Measurements from ENCODE around the gene FAM161A. TPM values are rescaled to one million over a fixed set of nuclear protein-coding genes. Genes with fewer than 3 reads are reported as not detected.

FAM161A gene
- total RNA-seq, 2 experiments from 2014 or later, result 0.91 to 1.0 TPM

DNA sequence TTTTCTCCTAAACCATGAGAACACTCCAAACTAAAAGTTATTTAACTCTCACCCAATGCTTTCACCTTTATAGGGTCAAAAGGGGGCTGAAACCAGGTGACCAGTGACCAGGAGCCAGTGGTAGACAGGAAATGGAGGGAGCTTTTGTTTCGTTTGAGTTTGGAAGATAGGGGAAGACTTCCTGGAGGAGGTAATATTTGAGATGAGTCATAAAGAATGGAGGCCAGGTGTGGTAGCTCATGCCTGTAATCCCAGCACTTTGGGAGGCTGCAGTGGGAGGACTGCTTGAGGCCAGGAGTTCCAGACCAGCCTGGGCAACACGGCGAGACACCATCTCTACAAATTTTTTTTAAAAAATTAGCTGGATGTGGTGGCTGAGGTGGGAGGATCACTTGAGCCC is 8.5 kb downstream of the FAM161A start:
- Histone ChIP-seq H3K27ac (ENCODE audit: low read depth in 1 of 2, low read length in 2 of 2) (no peak overlapping the region), H3K36me3 (ENCODE audit: insufficient read depth, low read length) (no peaks in the 10 kb centered on the region), H3K4me3 (ENCODE audit: low read length) (no peak overlapping the region), H3K9me3 (ENCODE audit: control insufficient read depth in 1 of 2, insufficient read depth in 1 of 2, low read length in 2 of 2) (no peaks in the 10 kb centered on the region), H3K27me3 (ENCODE audit: control insufficient read depth in 1 of 2, insufficient read depth in 2 of 2, low read length in 2 of 2) (no peaks in the 10 kb centered on the region), H3K4me1 (ENCODE audit: insufficient read depth, low read length) (no peaks in the 10 kb centered on the region)
- H3K4me1 Mint-ChIP-seq (ENCODE audit: low read depth), result no peaks in the 10 kb centered on the region
- intact Hi-C loops (cut with DNase I, micrococcal nuclease), result no loop called here
- POLR2A ChIA-PET, result interaction anchor here (0.7 kb wide), 1 partner anchor 12 kb away, joined by 3 read pairs; no protein-coding TSS in a partner anchor
- no peaks in the 10 kb centered on the region for H3K27me3 Mint-ChIP-seq
- no peaks in the 10 kb centered on the region for H3K9me3 Mint-ChIP-seq
- H3K36me3 Mint-ChIP-seq (ENCODE audit: low read depth), result no peaks in the 10 kb centered on the region
- TF ChIP-seq, protein P1, sequence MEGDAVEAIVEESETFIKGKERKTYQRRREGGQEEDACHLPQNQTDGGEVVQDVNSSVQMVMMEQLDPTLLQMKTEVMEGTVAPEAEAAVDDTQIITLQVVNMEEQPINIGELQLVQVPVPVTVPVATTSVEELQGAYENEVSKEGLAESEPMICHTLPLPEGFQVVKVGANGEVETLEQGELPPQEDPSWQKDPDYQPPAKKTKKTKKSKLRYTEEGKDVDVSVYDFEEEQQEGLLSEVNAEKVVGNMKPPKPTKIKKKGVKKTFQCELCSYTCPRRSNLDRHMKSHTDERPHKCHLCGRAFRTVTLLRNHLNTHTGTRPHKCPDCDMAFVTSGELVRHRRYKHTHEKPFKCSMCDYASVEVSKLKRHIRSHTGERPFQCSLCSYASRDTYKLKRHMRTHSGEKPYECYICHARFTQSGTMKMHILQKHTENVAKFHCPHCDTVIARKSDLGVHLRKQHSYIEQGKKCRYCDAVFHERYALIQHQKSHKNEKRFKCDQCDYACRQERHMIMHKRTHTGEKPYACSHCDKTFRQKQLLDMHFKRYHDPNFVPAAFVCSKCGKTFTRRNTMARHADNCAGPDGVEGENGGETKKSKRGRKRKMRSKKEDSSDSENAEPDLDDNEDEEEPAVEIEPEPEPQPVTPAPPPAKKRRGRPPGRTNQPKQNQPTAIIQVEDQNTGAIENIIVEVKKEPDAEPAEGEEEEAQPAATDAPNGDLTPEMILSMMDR (IDR thresholded peaks at IDR 0.05), result no peak
- no peak for DNase-seq
- H3K4me3 Mint-ChIP-seq, result no peak overlapping the region
- no peak for ATAC-seq (ENCODE audit: poor library complexity)
- CTCF ChIA-PET, result no interaction called here
- H3K27ac Mint-ChIP-seq, result no peak overlapping the region

DNA sequence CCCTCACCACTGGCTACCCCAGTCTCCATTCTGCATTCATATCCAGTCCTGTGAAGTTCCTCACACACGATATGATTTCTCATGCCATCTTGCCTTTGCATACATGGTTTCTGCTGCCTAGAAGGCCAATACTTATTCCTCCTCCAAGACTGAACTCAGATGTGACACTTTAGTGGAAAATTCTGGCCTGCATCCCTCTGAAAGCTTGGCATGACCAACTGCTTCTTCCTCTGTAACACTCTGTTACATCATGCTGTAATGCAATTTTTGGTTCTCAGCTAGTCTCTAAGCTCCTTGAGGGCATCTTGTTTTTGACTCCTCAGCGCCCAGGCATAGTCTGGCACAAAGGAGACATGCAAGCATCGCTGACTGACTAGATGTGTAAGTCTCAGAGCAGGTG is 12.6 kb downstream of the FAM161A start:
- H3K4me3 Mint-ChIP-seq, result no peak overlapping the region
- H3K9me3 Mint-ChIP-seq, result no peaks in the 10 kb centered on the region
- H3K27ac ChIP-seq (ENCODE audit: low read depth in 1 of 2, low read length in 2 of 2), result no peak overlapping the region
- no peak overlapping the region for H3K27ac Mint-ChIP-seq
- no peaks in the 10 kb centered on the region for H3K27me3 ChIP-seq (ENCODE audit: control insufficient read depth in 1 of 2, insufficient read depth in 2 of 2, low read length in 2 of 2)
- no peak for DNase-seq
- no peaks in the 10 kb centered on the region for H3K27me3 Mint-ChIP-seq
- no peaks in the 10 kb centered on the region for H3K36me3 ChIP-seq (ENCODE audit: insufficient read depth, low read length)
- no peaks in the 10 kb centered on the region for H3K4me1 Mint-ChIP-seq (ENCODE audit: low read depth)
- H3K9me3 ChIP-seq (ENCODE audit: control insufficient read depth in 1 of 2, insufficient read depth in 1 of 2, low read length in 2 of 2), result no peaks in the 10 kb centered on the region
- H3K4me3 ChIP-seq (ENCODE audit: low read length), result no peak overlapping the region
- TF ChIP-seq, protein P1 (IDR thresholded peaks at IDR 0.05), result no peak
- ChIA-PET POLR2A (no interaction called here), CTCF (no interaction called here)
- no peak for ATAC-seq (ENCODE audit: poor library complexity)
- H3K36me3 Mint-ChIP-seq (ENCODE audit: low read depth), result peaks cover 4% of the 10 kb centered on the region
- intact Hi-C loops (cut with DNase I, micrococcal nuclease), result no loop called here
- H3K4me1 ChIP-seq (ENCODE audit: insufficient read depth, low read length), result no peaks in the 10 kb centered on the region

DNA sequence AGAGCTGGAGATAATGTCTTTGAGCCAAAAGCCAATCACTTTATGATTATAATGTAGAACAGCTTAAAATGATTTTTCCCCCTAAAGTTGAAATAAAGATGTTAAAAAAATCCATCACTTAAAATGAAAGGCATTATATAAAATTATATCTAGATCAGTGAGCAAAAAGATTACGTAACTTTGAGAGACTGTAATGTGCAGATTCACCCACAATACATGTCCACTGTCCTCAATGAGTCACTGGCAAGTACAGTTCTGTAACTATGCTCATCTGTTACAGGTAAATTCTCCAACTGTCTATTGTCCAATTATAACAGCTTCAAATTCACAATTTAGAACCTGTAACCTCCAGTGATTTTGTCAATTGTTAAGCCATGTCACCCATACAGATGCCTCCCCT is 19.0 kb downstream of the FAM161A start:
- POLR2A ChIA-PET, result no interaction called here

More for the DNA sequence above, 19.0 kb downstream of the FAM161A start:
- TF ChIP-seq, protein P1 (IDR thresholded peaks at IDR 0.05), result no peak
- Mint-ChIP-seq H3K27ac (no peak overlapping the region), H3K4me3 (no peak overlapping the region), H3K4me1 (ENCODE audit: low read depth) (no peaks in the 10 kb centered on the region), H3K36me3 (ENCODE audit: low read depth) (peaks cover 2% of the 10 kb centered on the region), H3K27me3 (no peaks in the 10 kb centered on the region), H3K9me3 (no peaks in the 10 kb centered on the region)
- DNase-seq (no peak), ATAC-seq (ENCODE audit: poor library complexity) (no peak)
- H3K27me3 ChIP-seq (ENCODE audit: control insufficient read depth in 1 of 2, insufficient read depth in 2 of 2, low read length in 2 of 2), result no peaks in the 10 kb centered on the region
- no peaks in the 10 kb centered on the region for H3K36me3 ChIP-seq (ENCODE audit: insufficient read depth, low read length)
- H3K27ac ChIP-seq (ENCODE audit: low read depth in 1 of 2, low read length in 2 of 2), result no peak overlapping the region
- no peaks in the 10 kb centered on the region for H3K4me1 ChIP-seq (ENCODE audit: insufficient read depth, low read length)
- H3K4me3 ChIP-seq (ENCODE audit: low read length), result no peak overlapping the region
- CTCF ChIA-PET, result no interaction called here
- intact Hi-C loops (cut with DNase I, micrococcal nuclease), result no loop called here
- no peaks in the 10 kb centered on the region for H3K9me3 ChIP-seq (ENCODE audit: control insufficient read depth in 1 of 2, insufficient read depth in 1 of 2, low read length in 2 of 2)
